Skeletal muscle satellite cell (primary cell): ENCODE data around the gene SOX5.
"Not testable (repeated sequence)": the region's sequence is repeated elsewhere in the genome, so short reads cannot be mapped to it uniquely, and the experiment has no call there.

ENCODE experiments used
- H3K27me3 ChIP-seq: 2 replicates; pipeline ENCODE4 v1.7.0; 2013; ENCODE audit warnings: low read length; ENCODE audit not compliant: control insufficient read depth, insufficient read depth
- H3K36me3 ChIP-seq: 2 replicates; pipeline ENCODE4 v1.7.0; 2013; ENCODE audit warnings: mild to moderate bottlenecking, control low read depth, low read length; ENCODE audit not compliant: insufficient read depth
- H3K4me1 ChIP-seq: 2 replicates; pipeline ENCODE4 v1.7.0; 2013; ENCODE audit warnings: low read length; ENCODE audit not compliant: control insufficient read depth, insufficient read depth
- H3K4me2 ChIP-seq: 2 replicates; pipeline ENCODE4 v1.7.0; 2013; ENCODE audit warnings: mild to moderate bottlenecking, low read length
- H3K4me3 ChIP-seq: 2 replicates; pipeline ENCODE4 v1.7.0; 2013; ENCODE audit warnings: low read length
- H3K9ac ChIP-seq: 2 replicates; pipeline ENCODE4 v1.7.0; 2013; ENCODE audit warnings: mild to moderate bottlenecking, low read depth, low read length, moderate library complexity
- H3K9me3 ChIP-seq: replicated peaks from 2 replicates; pipeline ENCODE4 v1.7.0; 2013; ENCODE audit warnings: mild to moderate bottlenecking, control low read depth, low read length

The SOX5 gene

DNA sequence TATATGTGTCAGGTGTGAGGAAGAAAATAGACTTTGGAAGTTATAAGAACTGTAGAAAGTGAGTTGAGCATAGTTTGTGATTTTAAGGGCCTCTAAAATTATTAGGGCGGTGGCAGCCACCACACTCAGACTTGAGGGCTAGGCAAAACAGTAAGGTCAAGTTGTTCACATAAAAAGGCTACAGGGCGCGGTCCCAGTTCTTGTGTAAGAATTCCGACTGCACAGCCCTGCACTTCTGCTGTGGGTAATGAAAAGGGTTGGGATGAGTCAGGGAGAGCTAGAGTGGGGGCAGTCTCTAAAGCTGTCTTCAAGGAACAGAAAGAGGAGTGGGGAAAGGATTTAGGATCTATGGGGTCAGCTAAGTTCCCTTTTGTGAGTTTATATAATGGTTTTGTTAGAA lies 441.7 kb downstream of the SOX5 start:
- not testable (repeated sequence) for H3K36me3 ChIP-seq, H3K4me1 ChIP-seq, H3K27me3 ChIP-seq, H3K9me3 ChIP-seq, H3K4me3 ChIP-seq, H3K4me2 ChIP-seq, H3K9ac ChIP-seq

DNA sequence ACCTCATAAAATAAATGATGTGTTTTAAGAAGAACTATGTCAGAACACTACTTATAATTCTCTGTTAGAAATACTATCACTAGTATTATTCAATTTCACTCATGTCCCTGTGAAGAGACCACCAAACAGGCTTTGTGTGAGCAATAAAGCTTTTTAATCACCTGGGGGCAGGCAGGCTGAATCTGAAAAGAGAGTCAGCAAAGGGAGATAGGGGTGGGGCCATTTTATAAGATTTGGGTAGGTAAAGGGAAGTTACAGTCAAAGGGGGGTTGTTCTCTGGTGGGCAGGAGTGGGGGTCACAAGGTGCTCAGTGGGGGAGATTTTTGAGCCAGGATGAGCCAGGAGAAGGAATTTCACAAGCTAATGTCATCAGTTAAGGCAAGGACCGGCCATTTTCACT lies 443.7 kb downstream of the SOX5 start:
- not testable (repeated sequence) for H3K4me3 ChIP-seq, H3K27me3 ChIP-seq, H3K9ac ChIP-seq, H3K4me2 ChIP-seq, H3K9me3 ChIP-seq, H3K36me3 ChIP-seq, H3K4me1 ChIP-seq

DNA sequence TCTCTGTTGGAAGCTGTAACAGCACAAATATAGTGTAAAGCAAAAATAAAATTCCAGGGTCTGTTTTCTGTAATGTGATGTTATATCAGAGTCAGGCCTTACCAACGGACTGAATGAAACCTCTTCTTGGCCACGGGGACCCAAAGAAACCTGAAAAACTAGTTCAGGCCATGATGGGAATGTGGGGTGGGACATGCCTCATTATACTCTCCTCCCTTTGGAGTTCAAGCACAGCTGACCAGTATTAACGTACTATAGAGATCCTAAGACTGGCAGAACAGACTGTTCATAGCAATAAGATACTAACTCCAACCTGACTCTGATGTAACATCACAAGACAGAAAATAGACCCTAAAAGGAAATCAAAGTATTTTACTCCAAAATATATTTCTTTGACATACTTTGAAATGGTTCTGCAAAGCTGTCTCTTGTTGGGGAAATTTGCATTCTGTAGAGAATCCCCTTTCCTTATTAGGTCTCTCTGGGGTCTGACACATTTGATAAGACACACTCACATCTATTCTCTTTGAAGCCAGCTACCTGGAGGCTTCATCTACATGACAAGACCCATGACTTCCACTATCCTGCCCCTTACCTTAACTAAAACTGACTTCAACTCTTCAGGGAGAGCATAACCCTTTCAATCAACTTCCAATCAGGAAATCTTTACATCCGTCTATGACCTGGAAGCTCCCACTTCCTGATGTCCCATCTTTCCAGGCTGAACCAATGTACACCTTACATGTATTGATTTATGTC lies 444.6 kb downstream of the SOX5 start:
- Histone ChIP-seq H3K4me1 (no peaks in the 10 kb centered on the region), H3K4me2 (no peak overlapping the region), H3K27me3 (no peaks in the 10 kb centered on the region), H3K4me3 (no peak overlapping the region), H3K9ac (no peak overlapping the region), H3K36me3 (no peaks in the 10 kb centered on the region), H3K9me3 (no peaks in the 10 kb centered on the region)

DNA sequence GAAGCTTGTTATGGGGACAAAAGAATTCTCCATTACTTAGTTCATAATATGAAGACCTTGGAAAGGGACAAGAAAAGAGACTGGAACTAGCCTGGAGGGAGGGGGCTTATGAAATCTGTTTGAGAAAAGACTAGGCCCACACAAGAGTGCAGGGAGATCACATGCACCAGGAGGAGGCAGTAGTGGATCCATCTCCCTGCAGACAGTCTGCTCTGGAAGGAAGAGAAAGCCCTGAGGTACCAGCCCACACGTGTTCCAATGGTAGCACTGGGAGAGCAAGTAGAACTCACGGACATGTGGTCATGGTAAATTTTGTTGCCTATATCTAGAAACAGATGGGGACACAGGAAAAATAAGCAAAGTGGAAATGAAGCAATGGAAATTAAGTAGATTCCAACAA lies 445.4 kb downstream of the SOX5 start:
- no peak overlapping the region for H3K9ac ChIP-seq
- no peak overlapping the region for H3K4me2 ChIP-seq
- no peaks in the 10 kb centered on the region for H3K27me3 ChIP-seq
- H3K9me3 ChIP-seq = no peaks in the 10 kb centered on the region
- H3K4me1 ChIP-seq = no peaks in the 10 kb centered on the region
- H3K36me3 ChIP-seq = no peaks in the 10 kb centered on the region
- no peak overlapping the region for H3K4me3 ChIP-seq

DNA sequence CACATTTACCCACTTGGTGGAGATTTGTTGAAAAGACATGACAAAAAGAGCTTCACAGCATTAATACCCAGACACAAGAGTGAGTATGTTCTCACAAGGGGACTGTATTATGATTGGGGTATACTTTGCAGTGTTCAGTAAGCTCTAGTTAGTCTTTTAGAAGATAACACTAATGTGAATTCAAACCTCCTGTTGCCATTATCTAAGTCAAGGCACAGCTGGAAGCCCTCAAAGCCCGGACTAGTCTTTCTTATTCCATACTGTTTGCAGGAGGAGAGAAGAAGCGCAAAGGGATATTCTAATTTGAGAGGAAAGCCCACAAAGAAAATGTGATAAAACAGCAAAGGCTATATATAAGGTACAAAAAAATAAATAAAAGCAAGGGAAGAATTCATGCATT lies 445.9 kb downstream of the SOX5 start:
- Histone ChIP-seq H3K9ac (no peak overlapping the region), H3K4me2 (no peak overlapping the region), H3K27me3 (no peaks in the 10 kb centered on the region), H3K9me3 (no peaks in the 10 kb centered on the region), H3K4me1 (no peaks in the 10 kb centered on the region), H3K36me3 (no peaks in the 10 kb centered on the region), H3K4me3 (no peak overlapping the region)

DNA sequence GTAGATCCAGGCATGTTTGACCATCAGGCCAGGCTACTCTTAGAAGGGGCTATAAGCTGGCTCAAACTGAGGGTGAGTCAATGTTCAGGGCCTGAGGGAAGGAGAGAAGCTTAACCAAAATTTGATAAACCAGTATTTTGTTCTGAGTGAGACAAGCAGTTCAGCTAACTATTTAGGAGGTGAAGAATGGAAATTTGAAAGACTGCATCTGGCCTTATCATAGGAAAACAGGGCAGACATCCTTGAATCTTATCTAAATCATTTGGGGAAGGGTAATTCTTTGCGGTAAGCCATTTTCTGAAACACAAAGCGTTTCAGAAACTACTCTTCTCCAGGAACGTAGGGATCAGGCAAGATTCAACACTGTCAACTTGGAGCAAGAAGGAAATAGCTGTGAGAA lies 447.2 kb downstream of the SOX5 start:
- Histone ChIP-seq H3K36me3 (no peaks in the 10 kb centered on the region), H3K9me3 (no peaks in the 10 kb centered on the region), H3K27me3 (no peaks in the 10 kb centered on the region), H3K4me3 (no peak overlapping the region), H3K4me2 (no peak overlapping the region), H3K4me1 (no peaks in the 10 kb centered on the region), H3K9ac (no peak overlapping the region)

DNA sequence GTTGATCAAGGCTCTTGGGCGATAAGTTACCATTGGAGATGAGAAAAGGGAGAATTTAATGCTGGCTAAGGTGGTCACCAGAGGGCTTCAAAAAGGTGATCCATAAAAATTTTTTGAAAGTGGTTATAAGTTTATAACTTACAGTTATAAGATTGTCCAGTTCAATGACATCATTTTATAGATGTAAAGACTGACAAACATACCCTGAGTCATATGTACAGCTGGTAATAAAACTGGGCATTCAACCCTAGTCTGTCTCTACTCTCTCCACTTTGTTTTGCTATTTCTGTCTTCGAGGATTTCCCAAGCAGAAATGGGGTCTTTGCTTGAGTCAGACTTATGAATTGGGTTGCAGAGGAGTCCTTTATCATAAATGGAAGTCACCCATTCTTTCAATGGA lies 454.0 kb downstream of the SOX5 start:
- Histone ChIP-seq H3K4me3 (no peak overlapping the region), H3K9me3 (no peaks in the 10 kb centered on the region)

DNA sequence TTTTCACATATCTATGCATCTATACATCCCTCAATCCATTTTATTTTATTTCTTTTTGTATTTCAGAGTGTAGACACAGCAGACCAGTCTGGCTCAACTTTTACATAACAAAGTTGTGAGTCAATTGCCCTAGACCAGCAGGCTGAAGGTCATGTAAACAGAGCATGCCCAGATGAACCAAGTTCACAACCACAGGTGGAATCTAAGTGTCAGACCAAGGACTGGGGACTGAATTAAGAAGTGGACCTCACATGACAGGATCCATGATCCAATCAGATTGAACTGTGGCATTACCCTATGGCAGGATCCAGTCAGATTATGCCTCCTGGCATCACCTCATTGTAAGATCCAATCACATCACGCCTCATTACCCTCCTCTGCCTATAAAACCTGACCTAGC lies 455.8 kb downstream of the SOX5 start:
- no peaks in the 10 kb centered on the region for H3K27me3 ChIP-seq

More for the DNA sequence above, 454.0 kb downstream of the SOX5 start:
- H3K4me2 ChIP-seq = no peak overlapping the region
- H3K27me3 ChIP-seq = no peaks in the 10 kb centered on the region
- H3K4me1 ChIP-seq = no peaks in the 10 kb centered on the region
- H3K36me3 ChIP-seq = no peaks in the 10 kb centered on the region
- no peak overlapping the region for H3K9ac ChIP-seq

DNA sequence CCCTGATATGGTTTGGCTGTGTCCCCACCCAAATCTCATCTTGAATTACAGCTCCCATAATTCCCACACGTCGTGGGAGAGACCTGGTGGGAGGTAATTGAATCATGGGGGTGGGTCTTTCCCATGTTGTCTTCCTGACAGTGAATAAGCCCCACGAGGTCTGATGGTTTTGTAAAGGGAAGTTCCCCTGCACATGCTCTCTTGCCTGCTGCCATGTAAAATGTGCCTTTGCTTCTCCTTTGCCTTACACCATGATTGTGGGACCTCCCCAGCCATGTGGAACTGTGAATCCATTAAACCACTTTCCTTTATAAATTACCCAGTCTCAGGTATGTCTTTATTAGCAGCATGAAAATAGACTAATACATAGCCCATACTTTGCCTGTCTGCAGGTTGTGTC lies 458.4 kb downstream of the SOX5 start:
- H3K4me1 ChIP-seq, H3K9ac ChIP-seq, H3K27me3 ChIP-seq, H3K36me3 ChIP-seq, H3K4me2 ChIP-seq, H3K4me3 ChIP-seq, H3K9me3 ChIP-seq: not testable (repeated sequence)

More for the DNA sequence above, 455.8 kb downstream of the SOX5 start:
- no peak overlapping the region for H3K9ac ChIP-seq
- H3K9me3 ChIP-seq = no peaks in the 10 kb centered on the region
- H3K4me2 ChIP-seq = no peak overlapping the region
- H3K36me3 ChIP-seq = no peaks in the 10 kb centered on the region
- H3K4me3 ChIP-seq = no peak overlapping the region
- no peaks in the 10 kb centered on the region for H3K4me1 ChIP-seq

DNA sequence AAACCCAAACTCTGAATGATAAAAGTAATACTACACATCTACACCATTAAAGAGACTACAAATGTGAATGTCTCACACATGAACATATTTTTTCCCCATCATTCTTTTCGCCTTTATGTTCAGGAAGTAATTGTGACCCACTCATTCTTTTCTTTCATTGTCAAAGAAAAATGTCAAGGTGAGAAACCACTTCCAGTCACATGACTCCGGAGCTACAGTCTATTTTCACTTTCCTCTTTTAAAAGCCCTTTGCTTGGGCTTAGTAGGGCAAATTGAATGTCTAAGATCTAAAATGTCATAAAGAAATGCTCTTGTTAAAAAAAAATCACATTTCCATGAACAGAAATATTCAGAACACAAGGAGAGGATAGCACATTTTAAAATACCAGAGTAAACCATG lies 461.3 kb downstream of the SOX5 start:
- Histone ChIP-seq H3K4me3 (no peak overlapping the region), H3K9me3 (no peaks in the 10 kb centered on the region), H3K27me3 (no peaks in the 10 kb centered on the region), H3K4me1 (no peaks in the 10 kb centered on the region), H3K4me2 (no peak overlapping the region), H3K9ac (no peak overlapping the region), H3K36me3 (no peaks in the 10 kb centered on the region)

DNA sequence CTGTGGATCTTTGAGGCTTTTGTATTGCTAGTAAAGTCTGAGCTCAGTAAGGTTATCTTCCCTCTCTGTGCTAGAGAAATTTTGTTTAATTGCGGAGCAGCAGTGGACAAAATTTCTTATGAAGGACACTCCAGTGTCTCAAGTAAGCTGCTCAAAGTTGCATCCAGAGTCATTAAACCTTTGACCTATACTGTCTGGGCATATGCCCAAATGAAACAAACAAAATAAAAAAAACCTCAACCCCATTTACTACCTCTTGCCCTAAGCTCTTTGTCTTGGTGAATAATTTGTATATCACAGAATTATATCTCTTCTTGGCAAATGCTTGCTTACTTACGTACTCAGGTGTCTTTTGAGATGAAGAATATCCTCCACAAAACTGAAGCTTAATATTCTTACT lies 465.2 kb downstream of the SOX5 start:
- no peak overlapping the region for H3K4me3 ChIP-seq
- no peaks in the 10 kb centered on the region for H3K36me3 ChIP-seq
- no peaks in the 10 kb centered on the region for H3K4me1 ChIP-seq
- no peaks in the 10 kb centered on the region for H3K27me3 ChIP-seq
- no peak overlapping the region for H3K4me2 ChIP-seq
- H3K9me3 ChIP-seq = no peaks in the 10 kb centered on the region
- no peak overlapping the region for H3K9ac ChIP-seq

DNA sequence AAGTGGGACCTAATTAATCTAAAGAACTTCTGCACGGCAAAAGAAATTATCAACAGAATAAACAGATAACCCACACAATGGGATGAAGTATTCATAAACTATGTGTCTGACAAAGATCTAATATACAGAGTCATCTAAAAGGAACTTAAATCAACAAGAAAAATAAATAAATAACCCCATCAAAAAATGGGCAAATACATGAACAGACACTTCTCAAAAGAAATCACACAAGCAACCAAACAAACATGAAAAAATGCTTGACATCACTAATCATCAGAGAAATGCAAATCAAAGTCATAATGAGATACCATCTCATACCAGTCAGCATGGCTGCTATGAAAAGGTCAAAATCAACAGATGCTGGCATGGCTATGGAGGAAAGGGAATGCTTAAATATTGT lies 466.9 kb downstream of the SOX5 start:
- H3K4me1 ChIP-seq = no peaks in the 10 kb centered on the region
- no peaks in the 10 kb centered on the region for H3K9me3 ChIP-seq
- H3K9ac ChIP-seq = no peak overlapping the region
- H3K4me3 ChIP-seq = no peak overlapping the region
- H3K36me3 ChIP-seq = no peaks in the 10 kb centered on the region
- no peak overlapping the region for H3K4me2 ChIP-seq
- no peaks in the 10 kb centered on the region for H3K27me3 ChIP-seq
